ENCODE results near the gene CADPS.

The CADPS gene

GRCh38 chr3:62732183-62732904 is 142.9 kb downstream of the CADPS start:
- no peak for DNase-seq

- DNase-seq = no peak
These were observed 147.2 kb downstream of the CADPS start for GRCh38 chr3:62727981-62728380.

GRCh38 chr3:62727536-62727935 is 147.7 kb downstream of the CADPS start:
- DNase-seq = no peak

- no peak for DNase-seq
These were observed 150.7 kb downstream of the CADPS start for GRCh38 chr3:62724503-62724902.

- no peak for DNase-seq
These were observed 151.3 kb downstream of the CADPS start for GRCh38 chr3:62723914-62724217.

- no peak for DNase-seq
These were observed 151.9 kb downstream of the CADPS start for GRCh38 chr3:62723166-62723913.

- DNase-seq = no peak
These were observed 152.9 kb downstream of the CADPS start for GRCh38 chr3:62722344-62722743.

- no peak for DNase-seq
These were observed 156.5 kb downstream of the CADPS start for GRCh38 chr3:62718515-62719320.

- no peak for DNase-seq
These were observed 157.2 kb downstream of the CADPS start for GRCh38 chr3:62718011-62718410.

- DNase-seq = no peak
These were observed 162.5 kb downstream of the CADPS start for GRCh38 chr3:62712746-62713145.

- DNase-seq = no peak
These were observed 164.5 kb downstream of the CADPS start for GRCh38 chr3:62710751-62711150.

- no peak for DNase-seq
These were observed 166.4 kb downstream of the CADPS start for GRCh38 chr3:62708638-62709373.

GRCh38 chr3:62705721-62706120 is 169.5 kb downstream of the CADPS start:
- no peak for DNase-seq

GRCh38 chr3:62703451-62704167 is 171.6 kb downstream of the CADPS start:
- no peak for DNase-seq

- DNase-seq = no peak
These were observed 174.9 kb downstream of the CADPS start for GRCh38 chr3:62700357-62700756.

- DNase-seq = no peak
These were observed 175.5 kb downstream of the CADPS start for GRCh38 chr3:62699728-62700127.

- no peak for DNase-seq
These were observed 179.2 kb downstream of the CADPS start for GRCh38 chr3:62696011-62696410.

- no peak for DNase-seq
These were observed 186.4 kb downstream of the CADPS start for GRCh38 chr3:62688812-62689211.

- DNase-seq = no peak
These were observed 187.2 kb downstream of the CADPS start for GRCh38 chr3:62688050-62688449.

- no peak for DNase-seq
These were observed 188.5 kb downstream of the CADPS start for GRCh38 chr3:62686503-62687294.

- no peak for DNase-seq
These were observed 192.4 kb downstream of the CADPS start for GRCh38 chr3:62682826-62683225.

GRCh38 chr3:62679988-62680387 is 195.2 kb downstream of the CADPS start:
- DNase-seq = no peak
